GM12892 (cell line): ENCODE results near the gene NRL.

Experiments
- POLR2A ChIP-seq: IDR thresholded peaks from 2 replicates; pipeline ENCODE4 v1.6.1; 2011; ENCODE audit warnings: low read depth, low read length, control low read depth
- POLR2AphosphoS5 ChIP-seq: IDR thresholded peaks from 2 replicates; pipeline ENCODE4 v1.6.1; 2011; ENCODE audit warnings: low read depth, low read length, control low read depth
- TAF1 ChIP-seq: IDR thresholded peaks from 2 replicates; pipeline ENCODE4 v1.6.1; 2011; ENCODE audit warnings: low read depth, mild to moderate bottlenecking, control low read depth, low read length, borderline replicate concordance

DNA sequence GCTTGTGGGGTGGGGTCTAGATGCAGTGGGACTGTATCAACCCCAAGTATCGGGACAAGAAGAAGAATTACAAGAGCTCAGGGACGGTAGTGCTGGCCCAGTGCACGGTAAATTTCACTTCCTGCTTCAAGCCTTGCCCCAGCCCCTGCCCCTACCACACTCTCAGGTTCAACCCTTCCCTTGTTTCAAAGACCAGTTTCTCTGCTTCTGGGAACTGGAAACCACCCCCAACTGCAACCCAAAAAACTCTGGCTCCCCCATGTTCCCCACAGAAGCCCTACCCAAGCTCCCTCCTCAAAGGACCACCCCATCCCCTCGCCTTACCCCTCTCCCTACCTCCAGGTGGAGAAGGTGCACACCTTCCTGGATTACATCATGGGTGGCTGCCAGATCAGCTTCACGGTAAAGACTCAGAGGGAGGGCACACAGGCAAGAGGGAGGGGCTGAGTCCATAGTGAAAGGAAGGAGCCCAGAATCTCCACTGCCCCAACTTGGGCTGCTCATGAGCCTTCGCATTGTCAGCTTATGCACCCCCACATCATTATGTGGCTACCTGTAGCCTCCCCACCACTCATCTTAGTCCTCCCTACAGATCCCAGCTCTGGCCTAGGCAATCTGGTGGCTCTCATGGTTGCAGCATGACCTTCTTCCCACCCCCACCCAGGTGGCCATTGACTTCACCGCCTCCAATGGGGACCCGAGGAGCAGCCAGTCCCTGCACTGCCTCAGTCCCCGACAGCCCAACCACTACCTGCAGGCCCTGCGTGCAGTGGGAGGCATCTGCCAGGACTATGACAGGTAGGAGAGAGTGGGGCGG is 39.1 kb downstream of the NRL start:
- TF ChIP-seq POLR2AphosphoS5 (no peak), POLR2A (no peak), TAF1 (no peak)
